ENCODE measurements around the gene PLCL2. TPM values are rescaled to one million over a fixed set of nuclear protein-coding genes. Genes with fewer than 3 reads are reported as not detected.

The PLCL2 gene
- polyA plus RNA-seq, 4 donors = 13.6 to 18.8 (median 17.0) TPM

DNA sequence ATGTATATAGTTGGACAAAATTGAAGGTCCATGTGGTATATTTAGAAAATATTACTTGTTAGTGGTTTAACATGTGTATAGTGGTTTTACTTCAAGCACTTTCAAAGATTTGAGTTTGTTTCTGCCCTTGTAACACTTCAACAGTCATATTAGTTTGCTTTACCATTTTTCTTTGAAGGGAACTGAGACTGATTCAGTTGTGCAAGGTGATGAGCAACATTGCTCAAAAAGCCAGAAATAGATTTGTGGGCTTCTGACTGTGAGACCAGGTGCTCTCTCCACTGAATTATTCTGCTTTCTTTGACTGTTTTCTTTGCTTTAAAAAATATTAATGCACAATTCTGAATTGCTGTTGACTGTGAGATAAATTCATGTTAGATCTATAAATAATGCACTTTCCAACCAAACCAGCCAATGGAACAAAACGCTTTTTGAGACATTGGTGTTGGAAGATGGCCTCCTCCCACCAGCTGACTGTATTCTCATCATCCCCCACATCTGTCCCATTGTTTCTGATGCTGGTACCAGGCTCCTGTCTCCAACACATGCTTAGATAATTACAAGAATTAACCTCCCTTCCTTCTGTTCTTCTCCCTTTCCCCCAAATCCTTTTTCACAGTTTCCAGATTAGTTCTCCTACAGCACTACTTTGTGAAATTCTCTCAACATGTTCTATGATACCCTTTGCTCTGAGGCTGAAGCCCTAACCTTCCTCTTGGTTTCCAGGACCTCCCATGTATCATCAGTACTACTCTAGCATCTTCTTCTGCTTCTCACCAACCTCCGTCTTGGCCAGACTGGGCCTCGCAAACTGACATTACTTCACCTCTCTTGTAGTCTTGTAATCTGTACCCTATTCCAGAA is 27.9 kb downstream of the PLCL2 start:
- DNase-seq (ENCODE audit: low read depth in 4 of 4, low spot score in 3 of 4) = no peak

DNA sequence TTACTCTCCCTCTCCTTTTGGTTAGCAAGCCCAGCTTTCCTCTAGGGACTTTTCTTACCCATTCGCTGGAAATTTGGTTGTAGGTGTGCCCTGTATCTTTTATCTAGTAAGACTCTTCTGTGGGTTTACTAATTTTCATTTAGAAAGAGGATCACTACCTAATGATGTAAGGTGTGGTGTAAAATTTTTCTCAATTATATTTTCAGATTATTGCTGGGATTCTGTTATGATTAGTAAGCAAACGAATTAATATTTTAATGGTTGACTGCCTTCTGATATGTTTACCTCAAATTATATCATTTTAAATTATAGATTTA is 28.5 kb downstream of the PLCL2 start:
- no peak for DNase-seq (ENCODE audit: low read depth in 4 of 4, low spot score in 3 of 4)

DNA sequence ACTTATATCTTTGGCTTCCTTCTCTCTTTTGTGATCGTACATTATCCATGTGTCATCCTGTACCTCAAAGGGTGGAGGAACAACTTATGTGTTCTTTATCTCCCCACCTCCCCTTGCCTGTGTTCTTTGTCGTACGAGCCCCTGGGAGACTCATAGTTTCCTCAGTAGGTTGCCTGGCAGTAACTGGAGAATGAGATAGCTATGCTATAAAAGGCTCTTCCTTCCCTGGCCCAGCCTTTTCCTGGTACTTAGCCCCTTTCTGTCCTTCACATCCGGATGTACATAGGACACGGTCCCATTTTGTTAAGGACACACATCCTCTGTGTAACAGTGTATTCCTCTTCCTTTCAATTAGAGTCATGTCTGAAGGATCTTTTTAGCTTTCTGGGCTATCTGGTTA is 32.1 kb downstream of the PLCL2 start:
- DNase-seq (ENCODE audit: low read depth in 4 of 4, low spot score in 3 of 4) = no peak

DNA sequence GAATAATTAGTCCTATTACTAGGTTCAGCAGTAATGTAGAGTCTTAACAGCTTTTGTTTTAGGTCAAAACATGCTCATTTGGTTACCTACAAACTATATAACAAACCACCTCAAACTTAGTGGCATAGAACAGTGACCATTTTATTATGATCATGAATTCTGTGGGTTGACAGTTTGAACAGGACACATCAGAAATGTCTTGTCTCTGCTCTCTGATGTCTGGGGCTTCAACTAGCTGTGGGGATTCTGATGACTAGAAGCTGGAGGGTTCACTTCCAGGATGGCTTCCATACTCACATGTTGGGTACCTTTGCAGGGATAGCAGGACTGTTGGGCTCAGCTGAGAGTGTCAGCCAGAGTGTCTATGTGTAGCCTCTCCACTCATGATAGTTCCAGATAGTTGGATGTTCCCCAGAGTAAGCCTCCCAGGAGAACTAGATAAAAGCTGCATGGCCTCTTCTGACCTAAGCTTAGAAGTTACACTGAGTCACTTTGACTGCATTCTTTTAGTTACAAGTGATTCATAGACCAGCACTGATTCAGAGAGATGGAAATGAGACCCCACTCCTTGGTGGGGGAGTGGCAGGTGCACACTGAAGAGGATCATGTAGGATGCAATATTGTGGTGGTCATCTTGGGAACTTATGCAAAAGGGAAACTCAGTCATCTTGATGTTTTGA is 32.6 kb downstream of the PLCL2 start:
- DNase-seq (ENCODE audit: low read depth in 4 of 4, low spot score in 3 of 4) = no peak

DNA sequence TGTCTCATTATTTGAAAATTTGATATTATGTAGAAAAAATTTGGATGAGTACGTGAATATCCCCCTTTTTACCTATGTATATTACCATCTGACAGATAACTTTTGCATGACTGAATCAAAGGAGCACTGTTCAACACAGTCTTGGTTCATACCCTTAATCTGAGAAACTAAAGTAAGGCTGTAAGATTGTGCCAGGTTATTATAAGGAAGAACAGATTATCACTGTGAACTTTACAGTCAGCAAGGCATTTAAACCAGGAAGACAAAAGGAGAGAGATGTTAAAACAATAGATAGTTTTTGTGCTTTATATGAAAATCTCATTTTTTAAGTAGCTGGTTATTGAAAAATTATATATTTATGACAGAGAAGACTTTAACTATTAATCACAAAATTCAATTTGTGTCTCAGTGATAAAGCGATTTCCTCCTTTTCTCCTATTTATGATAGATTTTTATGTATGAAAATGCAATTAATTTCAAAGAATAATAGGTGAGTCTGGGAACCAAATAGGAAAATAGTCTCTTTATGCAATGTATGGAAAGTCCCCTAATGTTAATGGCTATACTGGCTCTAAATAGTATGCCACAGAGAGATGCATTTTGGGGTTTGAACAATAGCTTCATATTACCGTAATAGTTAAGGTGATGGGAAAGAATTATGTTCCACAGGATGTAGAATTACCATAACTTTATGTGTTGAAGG is 33.4 kb downstream of the PLCL2 start:
- no peak for DNase-seq (ENCODE audit: low read depth in 4 of 4, low spot score in 3 of 4)

DNA sequence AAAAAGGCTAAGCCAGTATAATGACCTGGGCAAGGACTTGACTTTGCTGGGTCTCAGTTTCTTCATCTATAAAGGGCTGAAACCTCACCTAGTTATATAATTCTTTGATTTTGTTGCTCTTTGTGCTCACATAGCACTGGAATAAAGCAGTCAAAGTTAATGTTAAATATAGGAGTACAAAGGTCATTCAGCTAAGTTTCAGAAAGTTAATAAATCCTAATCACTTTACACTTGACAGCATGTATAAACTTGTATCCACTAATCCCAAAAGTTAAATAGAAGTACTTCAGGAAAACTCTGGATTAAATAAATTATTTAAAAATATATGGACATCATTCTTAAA is 33.9 kb downstream of the PLCL2 start:
- DNase-seq (ENCODE audit: low read depth in 4 of 4, low spot score in 3 of 4) = no peak

DNA sequence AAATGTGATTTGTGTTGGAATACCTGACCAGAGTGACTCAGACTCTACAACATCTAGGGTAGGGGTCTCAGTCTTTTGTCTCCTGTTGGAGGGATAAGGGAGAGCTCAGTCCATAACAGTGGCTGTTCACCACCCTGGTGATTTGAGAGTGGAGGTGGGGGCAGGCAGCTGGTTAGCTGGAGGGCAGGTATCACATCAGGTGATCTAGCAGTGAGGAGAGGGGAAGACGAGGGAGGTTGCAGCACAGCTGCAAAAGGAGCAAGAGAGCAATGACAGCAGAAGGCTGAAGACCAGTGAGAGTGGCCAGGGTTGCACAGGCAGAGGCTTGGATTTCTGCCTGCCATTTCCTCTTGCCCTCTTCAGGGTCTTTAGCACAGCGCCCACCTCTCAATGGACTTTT is 38.4 kb downstream of the PLCL2 start:
- no peak for DNase-seq (ENCODE audit: low read depth in 4 of 4, low spot score in 3 of 4)

DNA sequence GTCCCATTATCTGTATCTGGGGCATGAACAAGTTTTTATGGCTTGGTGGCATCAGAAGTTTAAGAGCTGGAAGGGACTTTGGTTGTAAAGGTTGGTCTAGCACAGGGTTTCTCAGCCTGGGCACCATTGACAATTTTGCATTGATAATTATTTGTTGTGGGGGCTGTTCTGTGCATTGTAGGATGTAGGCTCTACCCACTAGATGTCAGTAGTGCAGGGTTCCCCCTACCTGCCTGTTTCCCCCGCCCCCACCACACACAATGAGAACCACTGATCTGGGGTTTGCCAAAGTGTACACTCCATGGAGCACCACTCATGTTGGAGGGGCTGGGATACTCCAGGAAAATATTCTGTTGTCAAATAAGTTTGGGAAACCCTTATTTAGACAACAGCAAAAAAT is 42.7 kb downstream of the PLCL2 start:
- no peak for DNase-seq (ENCODE audit: low read depth in 4 of 4, low spot score in 3 of 4)

DNA sequence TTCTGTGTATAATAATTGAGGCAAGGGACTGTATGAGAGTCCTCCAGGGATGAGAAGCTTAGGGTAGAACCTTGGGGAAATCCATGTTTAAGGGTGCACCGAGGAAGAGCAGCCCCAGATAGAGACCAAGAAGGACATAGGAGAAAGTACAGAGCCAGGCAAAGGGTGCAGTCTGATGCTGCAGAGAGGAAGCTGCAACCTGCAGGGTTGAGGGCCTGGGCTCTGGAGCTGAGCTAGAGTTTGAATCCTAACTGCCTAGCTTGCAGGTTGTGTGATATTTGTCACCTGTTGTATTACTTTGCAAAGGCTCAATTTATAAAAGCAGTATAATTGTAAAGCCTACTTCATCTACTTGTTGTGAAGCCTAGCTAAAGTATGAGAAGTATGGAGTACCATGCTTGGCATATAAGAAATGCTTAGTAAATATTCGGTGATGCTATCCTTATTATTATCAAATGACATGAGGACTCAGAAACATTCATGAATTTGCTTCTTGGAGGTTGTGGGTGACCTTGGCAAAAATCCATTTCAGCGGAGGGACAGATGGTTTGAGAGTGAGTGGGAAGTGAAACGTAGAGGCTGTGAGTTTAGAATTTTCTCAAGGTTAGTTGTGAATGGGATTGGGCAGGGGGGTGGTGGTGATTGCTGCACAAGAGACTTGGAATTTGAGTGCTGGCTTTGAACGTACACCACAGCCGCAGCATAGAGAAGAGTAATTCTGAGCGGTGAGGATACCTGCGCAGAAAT is 43.8 kb downstream of the PLCL2 start:
- no peak for DNase-seq (ENCODE audit: low read depth in 4 of 4, low spot score in 3 of 4)

DNA sequence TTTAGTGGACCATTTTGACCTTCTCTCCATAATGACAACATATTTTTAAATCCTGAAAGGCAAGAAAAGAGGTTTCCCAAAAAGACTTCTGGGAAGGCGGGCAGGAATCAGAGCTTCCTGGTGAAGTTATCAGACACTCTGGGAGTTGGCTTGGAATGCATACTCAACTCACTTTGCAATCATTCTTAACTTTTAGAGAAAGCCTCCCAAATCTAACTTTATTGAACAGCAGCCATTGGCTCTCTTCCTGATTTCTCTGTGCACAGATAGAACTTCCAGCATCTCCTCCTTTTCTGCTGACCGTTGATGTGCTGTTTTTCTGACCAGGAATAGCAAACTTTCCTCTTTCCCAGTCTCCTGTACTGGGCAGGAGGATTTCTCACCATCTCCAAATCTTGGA is 44.6 kb downstream of the PLCL2 start:
- no peak for DNase-seq (ENCODE audit: low read depth in 4 of 4, low spot score in 3 of 4)

DNA sequence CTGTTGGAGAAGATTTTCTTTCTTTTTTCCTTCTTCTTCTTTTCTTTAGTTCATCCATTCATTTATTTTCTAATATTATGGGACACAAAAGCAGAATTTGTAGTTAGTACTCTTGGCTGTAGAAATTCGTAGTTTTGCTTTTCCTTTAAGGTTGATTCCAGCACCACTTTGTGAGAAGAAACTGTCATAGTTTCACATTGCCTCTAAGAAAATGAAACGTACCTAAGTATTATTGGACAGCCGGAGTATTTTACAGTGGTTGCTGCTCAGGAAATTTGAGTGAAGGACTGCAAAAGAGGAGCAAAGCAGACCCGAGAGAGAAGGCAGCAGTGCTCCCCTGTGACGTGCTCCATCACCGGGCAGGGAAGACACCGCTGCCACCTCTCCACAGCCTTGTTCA is 48.1 kb downstream of the PLCL2 start:
- DNase-seq (ENCODE audit: low read depth in 4 of 4, low spot score in 3 of 4) = no peak

DNA sequence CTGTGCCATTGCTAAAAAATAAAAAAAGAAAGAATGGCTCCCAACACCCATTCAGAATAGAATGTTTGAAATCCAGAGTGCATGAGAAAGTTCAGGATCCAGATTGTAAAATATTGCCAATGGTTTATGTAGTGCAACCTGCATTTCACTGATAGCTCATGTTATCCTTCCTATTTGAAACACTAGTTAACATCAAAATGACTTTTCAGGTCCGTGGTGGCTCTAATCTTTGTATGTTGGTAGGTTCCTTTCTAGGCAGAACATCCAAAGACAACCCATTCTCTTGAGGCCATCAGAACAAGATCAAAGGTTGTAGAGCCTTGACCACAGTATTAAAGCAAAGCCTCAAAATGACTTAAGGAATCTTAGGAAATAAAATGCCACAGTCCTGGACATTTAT is 51.0 kb downstream of the PLCL2 start:
- no peak for DNase-seq (ENCODE audit: low read depth in 4 of 4, low spot score in 3 of 4)

DNA sequence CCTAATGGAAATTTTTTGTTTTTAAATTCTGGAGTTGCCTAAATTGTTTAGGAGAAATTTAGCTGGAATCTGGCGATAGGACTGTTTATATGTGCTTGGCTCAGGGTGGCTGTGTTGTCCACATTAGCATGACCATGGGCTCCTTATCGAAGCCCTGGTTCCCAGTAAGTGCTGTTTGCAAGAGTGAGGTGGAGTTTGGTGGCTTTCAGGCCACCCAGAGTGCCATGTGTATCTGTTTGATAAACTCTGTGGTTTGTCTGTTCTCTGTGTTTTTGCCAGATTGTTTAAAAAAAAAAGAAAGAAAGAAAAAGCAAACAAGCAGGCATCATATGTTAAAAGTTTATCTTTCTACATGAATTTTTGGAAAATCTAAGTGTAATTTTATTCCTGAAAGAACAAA is 51.5 kb downstream of the PLCL2 start:
- no peak for DNase-seq (ENCODE audit: low read depth in 4 of 4, low spot score in 3 of 4)

DNA sequence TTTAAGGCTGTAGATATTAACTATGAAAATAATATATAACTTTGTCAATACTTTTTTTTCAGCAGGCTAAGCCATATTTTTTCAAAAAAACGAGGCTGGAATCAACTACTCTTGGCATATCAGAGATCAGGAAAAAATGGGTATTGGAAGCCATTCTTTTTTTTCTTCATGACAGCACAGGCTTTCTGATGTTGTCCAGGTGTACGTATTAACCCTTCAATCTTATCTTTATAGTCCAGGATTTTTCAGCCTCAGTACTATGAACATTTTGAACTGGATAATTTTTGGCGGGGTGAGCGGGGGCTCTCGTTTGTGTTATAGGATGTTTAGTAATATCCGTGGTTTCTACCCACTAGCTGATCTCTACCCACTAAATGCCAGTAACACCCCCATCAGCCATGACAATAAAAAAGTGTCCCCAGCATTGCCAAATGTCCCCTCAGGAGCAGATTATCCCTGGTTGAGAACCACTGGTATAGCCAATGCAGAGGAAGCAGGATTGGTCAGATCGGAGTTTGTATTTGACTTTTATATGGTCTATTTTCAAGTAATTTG is 52.0 kb downstream of the PLCL2 start:
- DNase-seq (ENCODE audit: low read depth in 4 of 4, low spot score in 3 of 4) = no peak

DNA sequence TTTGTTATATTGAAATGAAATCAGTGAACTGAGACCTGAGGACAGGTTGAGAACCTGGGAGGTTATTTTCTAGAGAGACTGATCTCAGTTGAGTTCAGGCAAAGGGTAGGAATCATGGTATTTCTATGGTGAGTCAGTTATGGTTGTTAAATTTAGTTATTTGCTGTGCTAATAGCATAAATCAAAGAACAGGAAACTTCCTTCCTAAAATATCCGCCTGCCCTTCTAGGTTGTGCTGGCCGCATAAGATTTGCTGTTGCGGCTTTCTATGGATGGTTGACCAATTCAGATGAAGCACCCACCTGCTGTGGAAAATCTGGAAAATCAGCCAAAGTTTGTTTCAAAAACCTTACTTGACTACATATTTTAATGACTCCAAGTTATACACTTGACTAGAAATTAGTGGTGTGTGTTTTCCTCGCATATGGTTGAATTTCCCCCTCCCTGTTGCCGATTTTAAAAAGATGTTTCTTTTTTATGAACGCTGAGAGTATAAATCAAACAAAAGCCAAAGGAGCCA is 52.6 kb downstream of the PLCL2 start:
- DNase-seq (ENCODE audit: low read depth in 4 of 4, low spot score in 3 of 4) = no peak

DNA sequence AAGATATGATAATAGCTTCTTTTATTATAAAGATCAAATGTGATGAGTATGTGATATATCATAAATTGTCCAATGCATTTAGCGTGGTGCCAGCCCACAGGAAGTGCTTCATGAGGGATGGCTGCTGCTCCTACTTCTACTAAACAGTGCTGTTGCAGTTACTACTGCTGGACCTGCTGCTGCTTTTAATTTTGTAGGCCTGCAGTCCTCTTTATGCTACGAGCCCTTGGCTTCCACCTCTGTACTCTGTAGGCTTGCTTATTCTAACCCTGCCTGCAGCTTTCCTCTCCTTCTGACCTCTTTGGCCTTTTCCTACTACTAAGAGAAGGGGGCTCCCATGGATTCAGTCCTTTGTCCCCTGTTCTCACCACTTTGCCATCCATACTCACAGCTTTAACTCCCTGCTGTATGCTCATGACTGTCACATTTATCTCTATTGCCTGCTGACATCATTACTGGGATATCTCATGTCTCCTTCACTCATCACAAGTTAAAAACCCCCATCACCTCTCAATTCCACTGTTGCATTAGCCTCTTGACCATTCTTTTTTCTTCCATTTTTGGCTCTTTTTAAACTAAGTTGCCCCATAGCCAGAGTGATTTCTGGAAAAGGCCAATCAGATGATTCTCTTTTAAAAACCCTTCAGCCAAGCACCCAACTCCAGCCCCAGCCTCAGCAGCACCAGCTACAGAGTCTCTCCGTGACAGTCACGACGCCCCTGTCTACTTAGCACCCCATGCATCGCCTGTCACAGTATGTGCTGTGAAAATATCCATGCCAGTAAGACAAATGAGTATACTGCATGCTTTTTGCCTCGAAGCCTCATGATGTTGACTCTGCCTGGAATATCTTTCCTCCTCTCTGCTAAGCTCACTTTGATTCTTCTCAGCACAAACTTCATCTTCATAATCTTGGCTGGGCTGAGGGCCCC is 56.3 kb downstream of the PLCL2 start:
- no peak for DNase-seq (ENCODE audit: low read depth in 4 of 4, low spot score in 3 of 4)

DNA sequence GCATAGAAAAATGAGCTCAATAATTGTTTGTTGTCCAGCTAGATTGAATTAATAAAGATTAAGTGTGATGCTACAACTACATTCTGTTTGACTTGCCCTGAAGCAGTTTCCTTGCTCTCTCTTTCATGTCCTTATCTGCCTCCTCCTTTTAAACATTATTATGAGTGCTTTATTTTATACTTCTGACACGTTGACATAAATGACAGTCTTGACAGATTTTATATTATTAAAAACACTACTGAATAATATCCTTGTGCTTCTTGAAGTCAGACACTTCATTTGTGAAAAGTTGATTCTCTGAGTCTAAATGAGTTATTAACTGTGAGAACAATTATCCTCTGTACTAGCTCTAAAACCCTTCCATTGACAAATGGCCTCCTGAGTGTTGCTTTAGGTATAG is 58.2 kb downstream of the PLCL2 start:
- DNase-seq (ENCODE audit: low read depth in 4 of 4, low spot score in 3 of 4) = no peak

DNA sequence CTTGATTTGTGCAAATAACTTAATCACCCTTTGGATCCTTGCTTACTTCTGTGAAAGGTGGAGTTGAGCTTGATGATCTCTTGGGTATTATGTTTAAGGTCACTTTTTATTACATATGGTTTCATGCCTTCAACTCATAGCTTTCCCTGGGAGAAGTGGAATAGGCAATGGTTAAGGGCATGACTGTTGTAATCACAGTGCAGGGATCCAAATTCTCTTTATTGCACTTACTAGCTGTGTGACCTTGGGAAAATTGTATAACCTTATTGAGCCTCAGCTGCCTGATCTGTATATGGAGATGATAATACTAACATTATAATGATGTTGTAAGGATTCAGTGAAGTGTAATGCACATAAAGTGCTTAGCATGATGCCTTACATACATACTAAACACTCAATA is 59.1 kb downstream of the PLCL2 start:
- DNase-seq (ENCODE audit: low read depth in 4 of 4, low spot score in 3 of 4) = no peak

DNA sequence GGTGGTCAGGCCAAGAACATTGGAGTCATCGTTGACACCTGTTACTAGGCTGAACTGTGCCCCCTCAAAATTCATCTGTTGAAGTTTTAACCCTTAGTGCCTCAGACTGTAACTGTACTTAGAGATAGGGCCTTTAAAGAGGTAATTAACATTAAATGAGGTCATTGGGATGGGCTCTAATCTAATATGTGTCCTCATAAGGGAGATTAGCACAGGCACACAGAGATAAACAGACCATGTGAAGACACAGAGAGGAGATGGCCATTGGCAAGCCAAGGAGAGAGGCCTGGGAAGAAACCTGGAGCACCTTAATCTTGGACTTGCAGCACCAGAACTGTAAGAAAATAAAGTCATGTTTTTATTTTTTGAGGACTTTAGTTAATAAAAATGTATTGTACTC is 59.6 kb downstream of the PLCL2 start:
- no peak for DNase-seq (ENCODE audit: low read depth in 4 of 4, low spot score in 3 of 4)

DNA sequence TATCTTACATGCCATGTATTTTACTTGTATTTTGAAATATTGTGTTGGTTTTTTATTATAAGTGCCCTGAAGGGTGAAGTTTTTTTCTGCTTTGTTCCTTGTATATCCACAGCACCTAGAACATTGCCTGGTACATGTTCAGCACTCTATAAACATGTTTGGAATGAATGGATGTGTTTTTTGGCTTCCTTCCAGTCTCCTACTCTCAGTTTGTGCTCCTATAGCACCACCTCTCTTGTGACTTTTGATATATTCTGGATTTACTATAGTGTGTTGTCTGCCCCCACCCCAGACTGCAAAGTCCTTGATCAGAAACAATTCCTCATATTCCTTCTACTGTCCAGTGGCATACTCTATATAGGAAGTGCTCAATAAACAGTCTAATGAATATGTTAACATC is 60.6 kb downstream of the PLCL2 start:
- DNase-seq (ENCODE audit: low read depth in 4 of 4, low spot score in 3 of 4) = no peak
